Panc1 (cell line): ENCODE data around the gene FAM13C. TPM values are rescaled to one million over a fixed set of nuclear protein-coding genes. Genes with fewer than 3 reads are reported as not detected.

Source experiments
- ATAC-seq: fragments of 200-7000 bp; cut with Tn5 transposase; 2 replicates; pipeline ENCODE4 v1.9.1; 2020; ENCODE audit warnings: mild to moderate bottlenecking, moderate library complexity
- BruUV-seq: library from RNA; stranded (reverse); fragments of 400-500 nt; replicated peaks from 2 replicates; lab custom pipeline; 2021; lab: Mats Ljungman, UMichigan
- CTCF ChIA-PET: fragments of 300-600 bp; sonication (Branson Sonifier 250); formaldehyde crosslinking; loops from one replicate; lab custom pipeline; 2022; ENCODE audit warnings: antibody characterized with exemption; lab: Charles Lee
- POLR2A ChIA-PET: fragments of 300-600 bp; sonication (Branson Sonifier 250); formaldehyde crosslinking; loops from one replicate; lab custom pipeline; 2022; ENCODE audit warnings: antibody characterized with exemption; lab: Charles Lee
- DNase-seq: peaks from one replicate; pipeline ENCODE4 v3.0.0-alpha.2; 2010; ENCODE audit warnings: low read depth, low spot score
- H3K27ac ChIP-seq: 2 replicates; pipeline ENCODE4 v1.5.1; 2011; ENCODE audit warnings: mild to moderate bottlenecking, low read length, inconsistent platforms
- H3K27me3 ChIP-seq: fragments of 200-500 bp; sonication (Bioruptor generic); 2 replicates; pipeline ENCODE4 v1.6.0; 2014; ENCODE audit warnings: low read length, inconsistent platforms; ENCODE audit not compliant: control insufficient read depth, insufficient read depth
- H3K36me3 ChIP-seq: fragments of 200-500 bp; sonication (Bioruptor generic); 2 replicates; pipeline ENCODE4 v1.5.1; 2014; ENCODE audit warnings: inconsistent platforms, mild to moderate bottlenecking, low read length, moderate library complexity; ENCODE audit not compliant: control insufficient read depth, insufficient read depth
- H3K4me1 ChIP-seq: 2 replicates; pipeline ENCODE4 v1.5.1; 2011; ENCODE audit warnings: inconsistent platforms, mild to moderate bottlenecking, low read length, moderate library complexity; ENCODE audit not compliant: control insufficient read depth, insufficient read depth
- H3K4me3 ChIP-seq, 2 experiments: 2 replicates each; pipeline ENCODE4 v1.5.1; 2011 to 2012; ENCODE audit warnings: low read depth in 2 of 2, low read length in 2 of 2, mild to moderate bottlenecking in 2 of 2, inconsistent platforms in 1 of 2, moderate library complexity in 1 of 2
- H3K9me3 ChIP-seq: fragments of 200-500 bp; sonication (Bioruptor generic); 2 replicates; pipeline ENCODE4 v1.5.1; 2014; ENCODE audit warnings: low read depth, mild to moderate bottlenecking, inconsistent platforms, low read length, moderate library complexity; ENCODE audit not compliant: control insufficient read depth, insufficient read depth
- CTCF ChIP-seq: fragments of 450-650 bp; IDR thresholded peaks from 2 replicates; pipeline ENCODE4 v1.5.1; 2017; ENCODE audit warnings: mild to moderate bottlenecking
- POLR2AphosphoS5 ChIP-seq: IDR thresholded peaks from 2 replicates; pipeline ENCODE4 v1.6.1; 2012; ENCODE audit warnings: mild to moderate bottlenecking, low read depth, low read length, moderate library complexity
- REST ChIP-seq, 2 experiments: IDR thresholded peaks; 2 replicates each; pipeline ENCODE4 v1.6.1; 2011 to 2012; ENCODE audit warnings: low read depth in 2 of 2, control low read depth in 1 of 2, low read length in 1 of 2, mild to moderate bottlenecking in 1 of 2, moderate library complexity in 1 of 2; ENCODE audit not compliant: insufficient read depth in 1 of 2
- SIN3A ChIP-seq: IDR thresholded peaks from 2 replicates; pipeline ENCODE4 v1.6.1; 2012; ENCODE audit warnings: low read depth, mild to moderate bottlenecking, low read length, moderate library complexity, borderline replicate concordance; ENCODE audit not compliant: insufficient read depth
- TCF7L2 ChIP-seq: IDR thresholded peaks from 2 replicates; pipeline ENCODE4 v1.6.1; 2011; ENCODE audit warnings: mild to moderate bottlenecking, low read depth, low read length, inconsistent platforms
- in situ Hi-C: cut with HindIII; loops from 2 replicates; pipeline ENCODE4 v1.10.0; 2016; ENCODE audit warnings: low sequenced_read_pairs, low pct_unique_long_range_greater_than_20kb
- intact Hi-C: fragments of 100-400 bp; cut with micrococcal nuclease; formaldehyde crosslinking; loops from one replicate; pipeline ENCODE4 v1.10.0; 2022; ENCODE audit not compliant: unreplicated experiment
- total RNA-seq: library from RNA; stranded (reverse); gene quantifications from one replicate; pipeline ENCODE4 v1.2.1, GENCODE V29; 2021; ENCODE audit not compliant: unreplicated experiment

FAM13C gene
- total RNA-seq, 1 experiment from 2014 or later = not detected

GRCh38 chr10:59276133-59276532, 86.2 kb downstream of the FAM13C start:
- DNase-seq (no peak), ATAC-seq (no peak)
- ChIA-PET POLR2A (no interaction called here), CTCF (no interaction called here)
- in situ Hi-C loops = no loop called here
- intact Hi-C loops = no loop called here
- H3K27me3 ChIP-seq = no peaks in the 10 kb centered on the region
- TF ChIP-seq REST (IDR thresholded peaks at IDR 0.05; ENCODE audit: insufficient read depth in 1 of 2, low read depth in 2 of 2, low read length in 1 of 2) (no peak), CTCF (no peak), SIN3A (no peak), POLR2AphosphoS5 (no peak), TCF7L2 (no peak)
- H3K4me1 ChIP-seq = no peaks in the 10 kb centered on the region
- no TSS peak for BruUV-seq
- H3K9me3 ChIP-seq = no peaks in the 10 kb centered on the region
- no peaks in the 10 kb centered on the region for H3K36me3 ChIP-seq
- no peak overlapping the region for H3K4me3 ChIP-seq
- H3K27ac ChIP-seq = no peak overlapping the region

DNA sequence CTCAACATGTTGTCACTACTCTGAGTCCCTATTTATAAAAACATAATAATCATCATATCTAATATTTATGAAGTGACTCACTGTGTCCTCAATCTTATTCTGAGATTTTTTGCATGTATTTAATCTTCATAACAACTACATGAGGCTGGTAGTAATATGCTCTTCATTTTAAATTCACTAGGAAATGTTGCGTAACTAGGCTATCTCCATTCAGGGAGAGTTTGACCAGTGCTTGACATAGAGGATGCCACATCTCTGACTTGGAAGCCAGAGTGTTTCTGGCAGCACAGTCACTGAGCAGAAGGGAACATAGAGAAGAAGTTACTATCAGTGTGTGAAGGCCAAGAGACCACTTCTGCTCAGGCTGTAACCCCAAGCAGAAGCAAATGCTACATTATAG, 88.9 kb downstream of the FAM13C start:
- ATAC-seq = no peak
- Histone ChIP-seq H3K27me3 (no peaks in the 10 kb centered on the region), H3K4me1 (no peaks in the 10 kb centered on the region), H3K36me3 (no peaks in the 10 kb centered on the region), H3K9me3 (no peaks in the 10 kb centered on the region), H3K27ac (no peak overlapping the region), H3K4me3 (no peak overlapping the region)
- no TSS peak for BruUV-seq
- CTCF ChIA-PET = no interaction called here
- POLR2A ChIA-PET = no interaction called here
- in situ Hi-C loops (no loop called here), intact Hi-C loops (no loop called here)
- TF ChIP-seq POLR2AphosphoS5 = no peak
- TF ChIP-seq REST (IDR thresholded peaks at IDR 0.05; ENCODE audit: insufficient read depth in 1 of 2, low read depth in 2 of 2, low read length in 1 of 2) = no peak
- TF ChIP-seq TCF7L2 = no peak
- no peak for TF ChIP-seq SIN3A
- no peak for TF ChIP-seq CTCF
- no peak for DNase-seq
